Right renal cortex interstitium (tissue), 3 donors: ENCODE data around the gene IRF4. TPM values are rescaled to one million over a fixed set of nuclear protein-coding genes. Genes with fewer than 3 reads are reported as not detected.

Experiments used
- DNase-seq, 3 donors: peaks; one replicate each; pipeline ENCODE4 v3.0.0-alpha.2; 2013; ENCODE audit warnings: low read depth in 3 of 3, low spot score in 2 of 3
- polyA plus RNA-seq, 3 donors: library from polyadenylated mRNA; unstranded; fragments of 120-200 nt; gene quantifications; one replicate each; pipeline ENCODE4 v1.2.1, GENCODE V29; 2013; ENCODE audit not compliant: insufficient read length in 3 of 3

The IRF4 gene
- polyA plus RNA-seq, 3 donors = 0.11 to 0.18 (median 0.15) TPM

DNA sequence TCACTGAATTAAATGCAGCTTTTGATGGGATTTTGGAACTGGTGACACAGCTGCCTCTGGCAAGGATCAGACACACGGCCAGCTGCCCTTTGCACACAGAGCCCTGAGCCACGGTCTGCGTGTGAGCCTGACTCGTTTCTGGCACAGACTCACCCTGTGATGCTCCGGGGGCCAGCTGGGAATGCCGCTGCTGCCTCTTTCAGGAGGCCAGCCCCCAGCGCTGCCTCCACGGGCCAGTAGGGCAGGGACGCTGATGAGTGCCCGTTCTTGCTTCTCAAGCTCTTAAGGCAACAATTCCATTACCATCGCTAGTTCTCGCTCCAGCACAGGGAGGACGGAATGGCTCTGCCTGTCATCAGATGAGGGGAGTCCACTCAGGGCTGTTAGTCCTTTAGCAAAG lies 61.6 kb downstream of the IRF4 start:
- no peak for DNase-seq

- no peak for DNase-seq
Observed at GRCh38 chr6:454148-454991, 62.8 kb downstream of the IRF4 start.

GRCh38 chr6:455006-455585 lies 63.5 kb downstream of the IRF4 start:
- no peak for DNase-seq

DNA sequence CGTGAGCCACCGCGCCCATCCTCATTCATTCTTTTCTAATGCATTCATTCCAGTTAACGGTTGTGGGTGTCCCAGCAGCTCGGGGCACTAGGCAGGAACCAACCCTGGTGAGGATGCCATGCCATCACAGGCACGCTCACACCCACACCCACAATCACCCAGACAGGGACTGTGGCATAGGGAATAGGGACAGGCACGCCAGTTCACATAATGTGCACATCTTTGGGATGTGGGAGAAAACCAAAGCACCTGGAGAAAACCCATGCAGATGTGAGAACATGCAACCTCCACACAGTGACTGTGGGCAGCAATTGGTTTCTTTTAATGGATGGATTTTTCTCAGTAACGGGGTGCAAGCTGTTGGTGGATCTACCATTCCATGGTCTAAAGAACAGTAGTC lies 64.3 kb downstream of the IRF4 start:
- no peak for DNase-seq

DNA sequence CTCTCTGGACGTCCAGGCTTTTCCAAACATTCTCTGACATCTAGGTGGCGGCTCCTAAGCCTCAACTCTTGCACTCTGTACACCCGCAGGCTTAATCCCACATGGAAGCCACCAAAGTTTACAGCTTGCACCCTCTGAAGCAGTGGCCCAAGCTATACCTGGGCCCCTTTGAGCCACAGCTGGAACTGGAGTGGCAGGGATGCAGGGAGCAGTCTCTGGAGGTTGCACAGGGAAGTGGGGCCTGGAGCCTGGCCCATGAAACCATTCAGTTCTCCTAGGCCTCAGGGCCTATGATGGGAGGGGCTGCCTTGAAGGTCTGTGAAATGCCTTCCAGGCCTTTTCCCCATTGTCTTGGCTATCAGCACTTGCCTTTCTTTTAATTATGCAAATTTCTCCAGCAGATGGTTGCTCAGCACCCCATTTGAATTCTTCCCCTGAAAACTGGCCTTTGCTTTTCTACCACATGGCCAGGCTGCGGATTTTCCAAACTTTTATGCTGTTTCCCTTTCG lies 64.9 kb downstream of the IRF4 start:
- DNase-seq = no peak

DNA sequence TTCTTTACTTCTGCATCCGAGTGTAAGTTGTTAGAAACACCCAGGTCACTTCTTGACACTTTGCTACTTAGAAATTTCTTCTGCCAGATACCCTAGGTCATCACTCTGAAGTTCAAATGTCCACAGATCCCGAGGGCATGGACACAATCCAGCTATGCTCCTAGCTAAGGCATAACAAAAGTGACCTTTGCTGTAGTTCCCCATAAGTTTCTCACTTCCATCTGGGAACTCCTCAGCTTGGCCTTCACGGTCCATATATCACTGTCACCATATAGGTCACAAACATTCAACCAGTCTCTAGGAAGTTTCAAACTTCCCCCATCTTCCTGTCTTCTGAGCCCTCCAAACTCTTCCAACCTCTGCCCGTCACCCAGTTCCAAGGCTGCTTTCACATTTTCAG lies 65.3 kb downstream of the IRF4 start:
- no peak for DNase-seq

Other genes with a start within 250 kb of the IRF4 start
- 10 to 100 TPM; 19.5 to 21.7 (median 19.8) TPM for gene DUSP22, start 99.3 kb upstream of the IRF4 start, polyA plus RNA-seq